Stimulated activated CD8-positive, alpha-beta memory T cell treated with anti-CD3 and anti-CD28 coated beads, Interleukin-4, amount 100 ng/mL, for 4 hours (primary cell): ENCODE data around the gene KCTD6.

Experiments
- DNase-seq, 2 donors: peaks; one replicate each; pipeline ENCODE4 v3.0.0-alpha.2; 2020; ENCODE audit warnings: low read depth in 2 of 2, low spot score in 1 of 2

Gene KCTD6

DNA sequence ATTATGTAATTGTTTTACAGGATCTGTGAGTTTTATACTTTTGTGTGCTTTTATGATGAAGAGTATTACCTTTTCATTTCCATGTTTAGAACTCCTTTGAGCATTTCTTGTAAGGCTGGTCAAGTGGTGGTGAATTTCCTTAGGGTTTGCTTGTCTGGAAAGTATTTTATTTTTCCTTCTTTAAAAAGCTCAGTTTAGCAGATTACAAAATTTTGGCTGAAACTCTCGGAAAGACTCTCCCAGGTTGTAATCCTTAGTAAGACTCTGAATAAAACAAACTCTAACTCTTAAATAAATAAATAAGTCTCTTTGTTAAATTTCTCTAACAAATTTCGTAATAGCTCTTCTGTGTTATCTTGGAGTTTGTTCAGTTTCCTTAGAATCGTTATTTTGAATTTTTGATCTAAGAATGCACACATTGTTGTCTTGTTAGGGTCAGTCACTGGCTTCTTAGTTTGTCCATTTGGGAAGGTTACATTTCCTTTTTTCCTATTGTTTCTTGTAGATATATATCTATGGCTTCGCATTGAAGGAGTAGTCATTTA is 59.8 kb downstream of the KCTD6 start:
- no peak for DNase-seq
